NB4 (cell line): ENCODE data around the gene ZBTB7C.

Experiments used
- MYC ChIP-seq: IDR thresholded peaks from 2 replicates; pipeline ENCODE4 v1.6.1; 2011; ENCODE audit warnings: low read depth, low read length
- POLR2A ChIP-seq: IDR thresholded peaks from 2 replicates; pipeline ENCODE4 v1.6.1; 2011; ENCODE audit warnings: mild to moderate bottlenecking; ENCODE audit not compliant: insufficient read length; ENCODE audit errors: extremely low read depth
- TF ChIP-seq, protein P1 (sequence below): IDR thresholded peaks from one replicate; pipeline ENCODE4 v1.5.1; 2012; ENCODE audit warnings: low read depth, low read length
- TF ChIP-seq, protein P2 (sequence below): IDR thresholded peaks from 2 replicates; pipeline ENCODE4 v1.6.1; 2011; ENCODE audit warnings: low read depth, low read length

DNA sequence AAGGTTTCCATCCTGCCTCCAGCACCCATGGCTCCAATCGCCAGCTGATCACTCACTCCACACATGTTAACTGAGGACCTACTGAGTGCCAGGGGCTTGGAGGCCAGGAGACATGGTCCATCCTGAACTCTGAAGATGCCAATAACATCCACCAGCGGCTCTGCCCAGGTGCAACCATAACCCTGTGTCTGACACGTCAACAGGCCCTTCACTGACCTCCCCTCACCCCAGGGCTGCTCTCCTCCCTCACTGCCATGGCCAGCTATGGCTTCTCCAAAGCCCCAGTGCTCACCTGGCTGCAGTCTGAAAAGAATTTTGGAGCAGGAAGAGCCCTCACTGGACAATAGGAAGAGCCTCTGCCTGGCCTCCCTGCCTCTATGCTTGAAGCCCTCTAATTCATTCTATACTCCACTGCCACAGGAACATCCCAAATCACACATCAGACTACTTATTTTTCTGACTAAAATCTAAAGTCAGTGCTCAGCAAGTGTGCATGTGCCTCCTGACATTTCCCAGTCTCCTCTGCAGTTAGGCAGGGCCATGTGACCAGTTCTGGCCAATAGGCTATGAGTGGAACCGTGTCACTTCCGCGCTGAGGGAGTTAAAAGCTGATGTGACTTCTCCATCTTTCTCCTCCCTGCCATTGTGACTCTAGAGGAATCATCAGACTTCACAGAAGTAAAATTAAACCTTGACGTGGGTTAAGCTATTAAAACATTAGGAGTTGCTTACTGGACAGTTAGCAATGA, 37.2 kb downstream of the ZBTB7C start:
- TF ChIP-seq, protein P1, sequence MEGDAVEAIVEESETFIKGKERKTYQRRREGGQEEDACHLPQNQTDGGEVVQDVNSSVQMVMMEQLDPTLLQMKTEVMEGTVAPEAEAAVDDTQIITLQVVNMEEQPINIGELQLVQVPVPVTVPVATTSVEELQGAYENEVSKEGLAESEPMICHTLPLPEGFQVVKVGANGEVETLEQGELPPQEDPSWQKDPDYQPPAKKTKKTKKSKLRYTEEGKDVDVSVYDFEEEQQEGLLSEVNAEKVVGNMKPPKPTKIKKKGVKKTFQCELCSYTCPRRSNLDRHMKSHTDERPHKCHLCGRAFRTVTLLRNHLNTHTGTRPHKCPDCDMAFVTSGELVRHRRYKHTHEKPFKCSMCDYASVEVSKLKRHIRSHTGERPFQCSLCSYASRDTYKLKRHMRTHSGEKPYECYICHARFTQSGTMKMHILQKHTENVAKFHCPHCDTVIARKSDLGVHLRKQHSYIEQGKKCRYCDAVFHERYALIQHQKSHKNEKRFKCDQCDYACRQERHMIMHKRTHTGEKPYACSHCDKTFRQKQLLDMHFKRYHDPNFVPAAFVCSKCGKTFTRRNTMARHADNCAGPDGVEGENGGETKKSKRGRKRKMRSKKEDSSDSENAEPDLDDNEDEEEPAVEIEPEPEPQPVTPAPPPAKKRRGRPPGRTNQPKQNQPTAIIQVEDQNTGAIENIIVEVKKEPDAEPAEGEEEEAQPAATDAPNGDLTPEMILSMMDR = no peak
- TF ChIP-seq, protein P2, sequence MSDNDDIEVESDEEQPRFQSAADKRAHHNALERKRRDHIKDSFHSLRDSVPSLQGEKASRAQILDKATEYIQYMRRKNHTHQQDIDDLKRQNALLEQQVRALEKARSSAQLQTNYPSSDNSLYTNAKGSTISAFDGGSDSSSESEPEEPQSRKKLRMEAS = no peak
- TF ChIP-seq POLR2A (no peak), MYC (no peak)
